ENCODE results near the gene KCNMA1.

The KCNMA1 gene

DNA sequence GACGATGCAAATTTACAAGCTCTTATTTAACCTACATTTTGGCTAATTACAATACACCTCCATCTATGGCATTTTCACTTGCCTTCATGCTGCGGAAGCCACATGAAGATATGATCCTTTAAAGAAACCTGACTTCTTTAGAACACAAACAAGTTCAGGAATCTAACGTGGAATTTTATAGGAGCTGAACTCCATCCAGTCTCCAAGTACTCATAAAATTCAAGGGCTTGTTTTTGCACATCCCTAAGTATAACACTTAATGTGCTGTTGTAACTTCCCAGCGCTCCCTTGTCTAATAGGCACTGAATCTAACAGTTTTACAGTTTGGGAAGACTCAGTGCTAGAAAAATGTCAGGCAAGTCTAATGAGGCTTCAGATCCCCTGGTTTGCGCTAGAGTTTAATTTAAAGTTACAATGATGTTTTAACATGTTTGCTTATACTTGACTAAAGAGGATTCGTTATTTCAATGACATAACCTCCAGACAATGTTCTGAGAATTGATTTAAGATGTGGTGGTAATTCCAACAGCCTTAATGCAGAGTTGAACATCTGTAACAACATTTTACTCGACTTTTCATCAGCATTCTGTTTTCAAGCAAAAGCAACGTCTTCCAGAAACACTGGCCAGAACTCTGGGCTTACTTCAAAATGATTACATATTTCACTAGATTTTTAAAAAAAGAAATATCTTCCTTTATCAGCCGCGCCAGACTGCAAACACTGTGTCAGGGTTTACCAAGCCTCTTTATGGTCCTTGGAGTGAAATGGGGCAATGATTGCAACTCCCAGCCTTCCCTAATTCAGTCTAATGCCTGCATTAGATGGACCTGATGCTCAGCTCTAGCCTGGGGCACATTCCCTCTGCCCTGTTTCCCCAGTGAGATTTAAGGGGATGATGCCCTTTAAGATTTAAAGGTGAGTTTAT is 664.3 kb downstream of the KCNMA1 start:
- DNase-seq (ENCODE audit: low read depth in 1 of 2, low spot score in 1 of 2): no peak

DNA sequence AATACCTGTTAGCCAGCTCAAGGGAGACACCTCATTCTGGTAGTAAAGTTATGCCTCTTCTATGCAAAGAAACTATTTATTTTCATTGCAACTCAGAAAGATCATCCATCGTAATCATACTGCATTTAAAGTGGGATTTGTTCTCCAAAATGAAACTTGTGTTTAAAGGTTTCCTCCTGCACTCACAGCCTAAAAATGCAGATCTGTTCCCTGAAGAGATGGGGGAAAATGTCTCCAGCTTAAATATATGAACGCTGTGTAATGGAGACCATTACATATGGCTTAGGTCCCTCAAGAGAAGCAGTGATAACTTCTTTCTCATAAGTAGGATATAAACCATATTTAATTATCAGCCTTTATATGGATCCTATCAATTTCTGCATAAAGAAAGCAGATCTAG is 665.1 kb downstream of the KCNMA1 start:
- DNase-seq (ENCODE audit: low read depth in 1 of 2, low spot score in 1 of 2): no peak

DNA sequence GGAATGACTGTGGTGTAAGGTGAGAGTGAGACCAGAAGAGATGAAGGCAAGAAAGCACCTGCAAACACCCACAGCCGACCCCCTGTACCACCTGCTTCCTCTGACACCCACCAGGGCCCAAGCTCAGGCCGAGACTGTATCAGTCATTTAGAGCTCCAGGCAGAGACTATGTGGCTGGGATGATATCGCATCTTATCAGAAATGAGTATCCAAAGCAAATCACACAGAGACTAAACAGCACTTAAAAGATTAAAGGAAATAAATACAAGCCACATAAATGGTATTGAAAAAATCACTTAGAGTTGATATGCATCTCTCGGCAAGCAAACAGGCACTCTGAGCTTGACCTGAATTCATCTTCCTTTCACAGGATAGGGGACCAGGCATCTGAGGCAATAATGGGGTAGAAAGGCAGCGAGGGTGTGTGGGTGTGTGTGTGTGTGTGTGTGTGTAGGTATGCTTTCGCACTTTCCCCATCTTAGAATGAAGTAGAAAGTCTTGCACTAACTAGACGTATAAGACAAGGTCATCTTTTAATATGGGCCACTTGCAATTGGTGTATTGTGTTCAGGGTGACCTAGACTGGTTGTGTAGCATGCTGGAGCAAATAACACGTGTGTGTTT is 665.9 kb downstream of the KCNMA1 start:
- no peak for DNase-seq (ENCODE audit: low read depth in 1 of 2, low spot score in 1 of 2)

DNA sequence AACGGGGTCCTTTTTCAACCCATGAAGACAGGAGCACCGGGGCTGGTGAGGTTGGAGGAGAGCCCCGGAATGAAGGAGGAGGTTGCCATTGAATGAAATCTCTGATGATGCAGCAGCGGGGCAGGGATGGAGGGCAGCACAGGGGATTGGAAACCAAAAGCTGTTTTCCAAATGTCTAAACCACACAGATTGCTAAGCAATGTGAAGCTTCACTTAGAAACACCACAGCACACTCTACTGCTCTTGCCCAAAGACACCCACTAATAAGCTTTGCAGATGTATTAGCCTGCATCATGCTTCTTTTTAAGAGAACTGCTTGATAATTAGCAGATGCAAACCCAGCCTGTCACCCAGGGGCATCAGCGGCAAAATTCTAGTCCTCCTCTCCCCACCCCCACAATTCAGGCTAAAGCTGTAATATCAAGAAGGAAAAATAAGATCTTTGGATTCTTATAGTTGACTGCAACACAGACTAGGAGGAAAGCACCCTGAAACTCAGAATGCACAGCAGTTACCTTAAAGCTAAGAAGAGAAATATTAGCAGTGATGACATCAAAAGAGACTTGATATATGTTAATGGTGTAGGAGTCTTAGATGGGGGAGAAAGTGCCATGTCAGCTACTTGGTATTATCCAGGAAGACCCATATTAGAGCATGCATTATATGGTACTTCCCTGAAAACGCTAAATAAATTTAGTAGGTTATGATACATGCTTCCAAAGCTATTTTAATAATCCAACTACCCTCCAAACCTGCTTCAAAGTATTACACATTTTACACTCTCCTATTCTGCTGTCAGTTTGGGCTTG is 666.7 kb downstream of the KCNMA1 start:
- DNase-seq (ENCODE audit: low read depth in 1 of 2, low spot score in 1 of 2): no peak

DNA sequence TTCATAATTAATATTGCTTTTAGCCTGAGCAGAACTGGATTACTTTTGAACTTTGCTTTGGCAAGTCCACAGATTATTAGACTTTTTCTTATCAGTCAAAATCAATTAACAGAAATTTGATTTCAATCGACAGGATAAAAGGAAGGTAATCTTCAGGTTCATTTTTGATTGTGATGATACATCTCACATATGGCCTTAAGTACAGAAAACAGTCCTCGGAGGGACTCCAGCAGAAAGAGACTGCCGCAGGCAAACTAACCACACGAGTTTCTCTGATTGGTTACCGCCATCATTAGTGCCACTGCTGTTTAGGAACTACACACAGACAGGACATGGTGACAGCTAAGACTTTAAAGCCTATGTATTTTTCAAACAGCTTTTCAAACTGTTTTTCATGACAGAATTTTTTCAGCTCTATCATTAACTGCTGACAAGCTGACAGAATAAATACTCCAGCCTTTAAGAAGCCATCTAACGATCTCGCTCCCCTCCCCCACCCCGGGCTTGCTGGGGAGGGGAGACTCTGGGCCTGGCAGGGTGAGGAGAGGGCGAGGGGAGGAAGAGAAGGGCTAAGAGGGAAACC is 668.2 kb downstream of the KCNMA1 start:
- no peak for DNase-seq (ENCODE audit: low read depth in 1 of 2, low spot score in 1 of 2)

DNA sequence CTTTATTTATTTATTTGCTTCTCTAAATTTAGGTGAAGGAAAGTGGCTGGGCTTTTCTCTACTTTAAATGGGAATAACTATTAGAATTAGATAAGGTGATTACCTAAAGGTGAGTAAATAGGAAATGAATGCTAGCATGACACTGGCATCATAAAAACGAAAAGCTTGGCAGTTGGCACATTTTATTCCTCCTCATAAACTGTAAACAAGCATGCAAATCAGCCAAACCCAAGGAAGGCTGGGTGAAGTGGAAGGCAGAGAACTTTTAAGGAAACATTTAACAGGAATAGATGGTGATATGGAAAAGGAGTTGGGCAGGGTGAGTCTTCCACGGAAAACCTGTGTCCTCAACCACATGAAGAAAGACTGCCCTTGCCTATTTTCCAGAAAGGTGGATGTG is 669.1 kb downstream of the KCNMA1 start:
- no peak for DNase-seq (ENCODE audit: low read depth in 1 of 2, low spot score in 1 of 2)

DNA sequence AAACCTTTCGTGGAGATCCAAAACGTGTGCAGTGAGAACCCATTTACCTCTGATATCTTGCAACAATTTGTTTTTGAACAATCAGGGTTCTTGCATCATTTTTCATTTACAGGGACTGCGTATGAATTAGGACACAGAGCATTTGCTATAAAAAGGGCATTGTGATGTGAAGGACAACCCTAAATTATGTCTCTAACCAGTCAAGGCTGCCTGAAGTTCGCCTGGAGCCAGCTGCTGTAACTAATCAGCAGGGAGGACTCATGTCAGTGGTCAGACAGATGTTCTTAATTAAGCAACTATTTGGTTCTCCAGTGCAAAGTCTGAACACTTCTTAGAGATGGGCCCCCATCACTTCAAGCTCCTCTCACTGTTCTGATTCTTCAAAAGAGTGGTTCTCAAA is 674.8 kb downstream of the KCNMA1 start:
- no peak for DNase-seq (ENCODE audit: low read depth in 1 of 2, low spot score in 1 of 2)

DNA sequence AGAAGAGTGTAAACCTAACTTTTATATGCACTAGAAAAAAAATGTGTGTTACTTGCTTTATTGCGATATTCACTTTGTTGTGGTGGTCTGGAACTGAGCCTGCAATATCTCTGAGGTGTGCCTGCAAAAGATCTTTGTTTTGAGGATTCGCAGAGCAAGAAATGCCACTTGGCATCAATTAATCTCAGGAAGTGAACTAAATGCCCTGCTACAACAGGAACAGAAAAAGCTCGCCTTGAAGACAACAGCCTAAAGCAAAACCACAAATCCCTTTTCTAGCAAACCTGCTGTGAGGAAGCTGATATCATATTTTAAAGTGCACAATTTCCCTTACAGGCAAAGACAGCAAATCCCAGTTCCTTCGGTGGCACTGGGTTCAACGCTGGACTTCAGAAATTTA is 675.8 kb downstream of the KCNMA1 start:
- DNase-seq (ENCODE audit: low read depth in 1 of 2, low spot score in 1 of 2): no peak

DNA sequence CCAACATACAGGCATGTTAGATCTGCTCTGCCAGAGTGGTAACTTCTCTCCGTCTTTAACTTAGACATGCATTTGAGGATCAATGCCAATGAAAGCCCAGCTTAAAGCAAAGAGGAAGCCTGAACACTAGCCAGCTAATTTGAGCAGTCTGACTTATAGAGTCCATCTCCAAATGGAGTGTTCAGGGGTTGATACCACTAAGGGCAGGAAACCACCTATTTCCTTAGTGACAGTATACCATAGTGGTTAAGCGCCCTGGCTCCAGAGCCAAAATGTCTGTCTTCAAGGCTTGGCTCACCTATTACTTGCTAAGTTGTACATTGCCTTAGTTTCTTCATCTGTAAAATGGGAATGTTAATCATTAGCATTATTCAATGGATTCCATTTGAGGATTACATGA is 678.5 kb downstream of the KCNMA1 start:
- no peak for DNase-seq (ENCODE audit: low read depth in 1 of 2, low spot score in 1 of 2)

DNA sequence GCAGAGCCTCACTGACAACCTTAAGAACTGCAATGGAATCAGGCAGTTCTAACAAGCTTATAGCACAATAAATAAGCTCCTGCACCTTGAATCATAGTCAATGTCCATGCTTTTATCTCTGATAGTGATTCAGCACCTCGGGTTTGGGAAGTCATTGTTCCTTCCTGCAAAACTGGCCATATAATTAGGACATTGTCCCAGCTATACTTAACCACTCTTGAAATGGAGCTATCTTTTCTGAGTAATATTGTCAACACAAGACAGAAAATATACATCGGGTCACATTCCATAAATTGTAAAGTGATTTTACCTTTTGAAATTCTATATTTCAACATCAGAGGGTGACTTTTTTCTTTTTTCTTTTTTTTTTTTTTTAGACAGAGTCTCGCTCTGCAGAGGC is 682.8 kb downstream of the KCNMA1 start:
- DNase-seq (ENCODE audit: low read depth in 1 of 2, low spot score in 1 of 2): no peak

DNA sequence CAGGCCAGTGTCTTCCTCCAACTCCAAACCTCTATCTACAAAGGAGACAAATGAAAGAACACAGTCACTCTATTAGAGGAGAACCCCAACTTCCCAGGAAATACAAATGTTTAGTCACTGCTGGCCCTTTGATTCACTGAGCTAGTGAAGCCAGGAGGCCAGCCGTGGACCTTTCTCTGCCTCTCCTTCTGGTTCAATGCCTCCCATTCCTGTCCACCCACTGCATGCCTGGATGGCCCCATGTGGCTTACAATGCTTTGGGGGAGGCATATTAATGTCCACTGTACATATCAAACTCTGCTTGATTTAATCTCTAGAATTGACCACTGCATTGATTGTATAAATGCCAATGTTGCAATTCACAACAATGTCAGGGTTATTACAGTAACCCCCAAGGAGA is 687.3 kb downstream of the KCNMA1 start:
- DNase-seq (ENCODE audit: low read depth in 1 of 2, low spot score in 1 of 2): no peak

DNA sequence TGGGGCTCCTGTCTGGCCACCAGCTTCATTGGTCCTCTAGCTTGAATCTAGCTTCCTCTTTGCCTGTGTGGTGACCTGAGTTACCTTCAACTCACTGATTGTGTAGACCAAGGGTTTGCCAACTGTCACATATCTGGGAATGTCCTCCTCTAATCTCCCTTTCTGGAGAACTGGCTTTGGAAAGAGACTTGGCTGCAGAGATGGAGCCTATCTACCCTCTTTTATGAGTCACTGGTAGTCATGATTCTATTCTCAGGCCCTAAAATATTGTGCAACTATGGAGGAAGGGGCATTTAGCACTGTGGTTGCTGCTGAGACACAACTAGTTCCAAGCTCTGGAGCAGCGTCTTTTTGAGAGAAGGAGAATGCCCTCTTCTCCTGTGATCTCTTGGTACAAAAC is 691.3 kb downstream of the KCNMA1 start:
- no peak for DNase-seq (ENCODE audit: low read depth in 1 of 2, low spot score in 1 of 2)

DNA sequence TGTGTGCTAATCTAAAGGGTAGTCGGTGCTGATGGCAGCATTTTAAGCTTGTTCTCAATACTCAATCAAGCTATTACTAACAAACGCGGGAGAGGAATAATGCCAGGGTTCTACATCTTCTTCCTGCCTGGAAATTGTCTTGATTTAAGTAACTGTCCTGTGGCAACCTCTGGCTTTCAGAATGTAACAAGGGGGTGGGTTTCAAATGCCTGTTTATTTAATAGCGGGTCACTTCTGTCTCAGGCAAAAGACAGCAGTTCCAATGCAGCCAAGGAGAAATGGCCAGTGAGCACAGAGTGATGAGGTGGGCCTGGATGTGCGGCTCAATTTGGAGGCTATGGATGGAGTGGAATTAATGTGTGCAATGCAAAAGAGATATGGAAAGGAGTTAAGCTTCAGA is 692.4 kb downstream of the KCNMA1 start:
- DNase-seq (ENCODE audit: low read depth in 1 of 2, low spot score in 1 of 2): no peak

DNA sequence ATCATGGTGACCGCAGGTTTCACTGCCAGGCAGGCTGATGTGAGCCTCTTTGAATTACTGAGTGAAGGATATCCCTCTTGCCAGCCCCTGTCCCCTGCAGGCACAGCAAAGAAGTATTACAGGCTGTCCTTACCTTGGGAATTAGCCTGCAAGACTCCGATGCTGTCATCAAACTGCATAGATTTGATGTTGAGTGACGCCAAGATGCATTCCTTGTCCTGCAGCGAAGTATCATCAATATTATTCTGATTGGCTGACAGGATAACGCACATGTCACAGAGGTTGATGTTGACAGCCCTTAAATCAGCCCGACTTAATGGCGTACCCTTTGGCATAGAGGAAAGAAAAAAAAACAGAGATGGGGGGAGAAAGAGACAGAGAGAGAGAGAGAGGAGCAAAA is 693.0 kb downstream of the KCNMA1 start:
- DNase-seq (ENCODE audit: low read depth in 1 of 2, low spot score in 1 of 2): no peak

DNA sequence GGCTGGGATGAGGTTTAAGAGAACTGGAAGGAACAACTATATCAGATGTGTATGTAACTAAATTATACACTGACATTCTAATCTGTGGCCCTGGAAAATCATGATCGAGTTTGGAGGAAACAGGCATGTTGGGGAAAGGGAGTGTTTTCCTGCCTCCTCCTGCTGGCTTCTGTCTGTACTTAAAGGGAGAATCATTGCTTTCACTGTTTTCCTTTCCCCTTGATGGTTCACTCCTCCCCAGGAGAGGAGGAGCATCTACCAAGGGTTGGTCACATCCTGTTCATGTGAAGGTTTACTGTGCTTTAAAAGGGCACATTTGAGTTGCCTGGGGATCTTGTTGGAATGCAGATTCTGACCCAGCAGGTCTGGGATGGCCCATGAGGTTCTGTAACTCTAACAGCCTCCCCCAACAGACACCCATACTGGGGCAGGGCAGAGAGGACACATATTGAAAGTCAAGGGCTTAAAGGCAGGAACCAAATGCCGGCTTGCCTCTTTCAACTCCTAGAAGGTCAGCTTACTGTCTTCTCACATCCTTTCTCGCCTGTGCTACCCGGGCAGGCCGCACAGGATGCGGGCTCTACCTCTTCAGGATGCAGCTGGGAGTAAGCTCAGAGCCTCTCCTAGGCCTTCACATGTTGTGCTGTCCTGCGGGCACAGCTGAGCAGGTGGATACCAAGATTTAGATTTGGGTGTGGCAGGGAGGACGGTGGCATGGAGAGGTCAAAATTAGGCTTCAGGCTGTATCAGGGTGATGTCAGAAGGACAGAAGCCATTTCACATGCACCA is 694.8 kb downstream of the KCNMA1 start:
- DNase-seq (ENCODE audit: low read depth in 1 of 2, low spot score in 1 of 2): no peak

DNA sequence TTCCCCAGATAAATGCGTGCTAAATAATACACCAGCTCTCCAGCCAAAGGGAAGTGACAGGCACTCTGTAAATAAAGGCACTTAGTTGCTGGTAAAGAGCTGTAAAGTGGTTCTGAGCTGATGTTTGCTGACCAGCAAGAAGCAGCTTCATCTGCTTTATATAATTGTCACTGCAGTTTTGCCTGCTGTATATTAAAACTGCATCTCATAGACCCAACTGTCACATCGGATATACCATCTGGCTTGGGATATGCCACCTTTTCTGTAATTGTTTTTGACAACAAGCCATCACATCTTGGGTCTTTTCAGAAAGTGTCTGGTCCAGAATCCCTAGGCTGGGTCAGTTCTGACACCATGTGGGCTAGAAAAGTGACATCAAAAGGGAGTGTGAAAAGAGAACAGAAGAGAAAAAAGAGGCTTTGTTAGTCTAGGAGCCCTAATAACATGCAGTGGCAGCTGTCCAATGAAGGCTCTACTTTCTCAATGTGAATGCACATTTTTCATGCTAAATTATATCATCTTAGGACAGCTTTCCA is 697.6 kb downstream of the KCNMA1 start:
- DNase-seq (ENCODE audit: low read depth in 1 of 2, low spot score in 1 of 2): no peak

DNA sequence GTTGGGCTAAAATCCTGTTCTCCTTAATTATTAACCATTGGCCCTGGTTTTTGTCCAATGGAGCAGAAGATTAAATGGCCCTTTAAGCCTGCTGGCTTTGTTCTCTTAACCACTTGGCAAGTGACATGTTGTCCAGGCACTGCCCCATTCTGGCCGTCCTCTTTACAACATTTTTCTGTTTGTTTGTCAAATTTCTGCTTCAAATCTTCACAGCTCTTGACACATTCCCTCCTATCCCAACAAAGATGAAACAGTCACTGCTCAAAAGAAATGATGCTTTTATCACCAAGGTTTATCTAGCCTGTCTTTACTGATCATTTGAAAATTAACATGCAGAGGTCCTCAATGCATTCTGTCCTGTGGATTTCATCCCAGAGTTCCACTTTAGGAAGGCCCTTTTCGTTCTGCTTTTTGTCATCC is 700.4 kb downstream of the KCNMA1 start:
- no peak for DNase-seq (ENCODE audit: low read depth in 1 of 2, low spot score in 1 of 2)

DNA sequence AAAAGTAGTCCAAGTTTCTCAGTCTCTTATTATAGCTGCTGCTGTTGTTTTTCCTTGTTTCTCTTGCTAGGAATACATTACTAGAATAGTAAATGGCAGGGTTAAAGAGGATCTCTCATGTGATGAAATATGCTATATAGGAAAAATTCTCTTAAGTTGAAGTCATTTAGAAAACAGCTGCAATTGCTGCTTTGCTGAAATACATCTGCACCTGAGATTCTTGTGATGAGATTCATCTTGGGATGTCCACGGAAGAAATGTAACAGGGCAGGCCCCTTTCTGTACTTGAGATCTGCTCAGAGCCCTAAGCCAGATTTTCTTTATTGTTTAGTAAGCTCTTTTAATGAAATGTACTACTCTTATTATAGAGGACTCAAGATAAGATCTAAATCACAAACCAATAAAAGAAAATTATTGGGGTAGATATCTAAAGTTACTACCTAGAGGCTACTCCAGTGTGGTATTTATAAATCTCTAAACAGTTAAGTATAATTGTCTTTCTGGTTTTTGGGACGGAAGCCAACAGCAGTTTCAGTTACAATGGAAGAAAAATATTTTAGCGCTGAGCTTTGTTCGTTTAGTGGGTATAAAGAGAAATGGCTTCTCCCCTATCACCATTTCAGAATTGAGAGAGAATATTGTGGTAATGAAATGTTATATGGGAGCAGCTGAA is 701.5 kb downstream of the KCNMA1 start:
- DNase-seq (ENCODE audit: low read depth in 1 of 2, low spot score in 1 of 2): no peak

DNA sequence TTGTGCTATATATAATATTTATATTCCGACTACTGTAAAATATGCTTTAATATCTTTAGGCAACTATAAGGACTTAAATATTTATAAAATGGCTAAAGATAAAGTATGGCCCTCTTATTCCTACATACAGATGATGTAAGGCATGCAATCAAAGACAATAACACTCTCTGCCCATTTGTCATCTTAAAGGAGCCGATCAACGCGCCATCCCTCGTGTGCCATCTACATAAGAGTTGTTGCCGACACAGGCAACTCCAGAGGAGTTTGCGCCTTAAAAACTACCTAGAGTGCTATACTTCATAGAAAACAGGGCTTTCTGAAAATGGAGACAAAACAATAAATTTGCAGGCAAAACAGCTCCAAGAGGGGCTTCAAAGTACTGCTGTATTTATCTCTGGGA is 709.0 kb downstream of the KCNMA1 start:
- DNase-seq (ENCODE audit: low read depth in 1 of 2, low spot score in 1 of 2): no peak

Measured in activated T-helper 1 cell treated with anti-CD3 and anti-CD28 coated beads, Interleukin-2, amount 50 U/mL, for 16 hours (primary cell).